PC-9 (cell line): ENCODE measurements around the gene SLC35E3. TPM values are rescaled to one million over a fixed set of nuclear protein-coding genes. Genes with fewer than 3 reads are reported as not detected.

Source experiments
- BruUV-seq: library from RNA; stranded (reverse); fragments of 400-500 nt; replicated peaks from 2 replicates; lab custom pipeline; 2021; lab: Mats Ljungman, UMichigan
- CTCF ChIA-PET: fragments of 300-600 bp; sonication (Branson Sonifier 250); formaldehyde crosslinking; loops from one replicate; lab custom pipeline; 2022; ENCODE audit warnings: antibody characterized with exemption; lab: Charles Lee
- POLR2A ChIA-PET: fragments of 300-600 bp; sonication (Branson Sonifier 250); formaldehyde crosslinking; loops from one replicate; lab custom pipeline; 2022; ENCODE audit warnings: antibody characterized with exemption; ENCODE audit not compliant: unreplicated experiment; lab: Charles Lee
- DNase-seq, 2 experiments: peaks; one replicate each; pipeline versions ENCODE4 v3.0.0 to v3.0.0-alpha.2; 2015 to 2022; ENCODE audit warnings: mixed read lengths in 1 of 2
- H2AFZ ChIP-seq: fragments of 200-600 bp; sonication (generic); 2 replicates; pipeline ENCODE4 v1.8.1; 2017; ENCODE audit warnings: antibody characterized with exemption
- H3F3A ChIP-seq: fragments of 200-600 bp; sonication (generic); 2 replicates; pipeline ENCODE4 v1.8.1; 2017; ENCODE audit warnings: antibody characterized with exemption, mild to moderate bottlenecking, low read depth; ENCODE audit not compliant: insufficient read depth
- H3K27ac ChIP-seq: fragments of 200-600 bp; sonication (generic); 2 replicates; pipeline ENCODE4 v1.6.1; 2016; ENCODE audit warnings: mixed run types
- H3K27me3 ChIP-seq: fragments of 200-600 bp; sonication (generic); 2 replicates; pipeline ENCODE4 v1.6.1; 2016; ENCODE audit warnings: low read depth, mixed run types; ENCODE audit not compliant: insufficient read depth
- H3K36me3 ChIP-seq: fragments of 200-600 bp; sonication (generic); 2 replicates; pipeline ENCODE4 v1.6.1; 2016; ENCODE audit warnings: low read depth, mixed run types
- H3K4me1 ChIP-seq: fragments of 200-600 bp; sonication (generic); replicated peaks from 2 replicates; pipeline ENCODE4 v1.6.1; 2016; ENCODE audit warnings: mixed run types; ENCODE audit not compliant: insufficient read depth
- H3K4me2 ChIP-seq: fragments of 200-600 bp; sonication (generic); 2 replicates; pipeline ENCODE4 v1.6.1; 2017; ENCODE audit warnings: mixed run types
- H3K4me3 ChIP-seq: fragments of 200-600 bp; sonication (generic); 2 replicates; pipeline ENCODE4 v1.6.1; 2016; ENCODE audit warnings: mixed run types
- H3K79me2 ChIP-seq: fragments of 200-600 bp; sonication (generic); 2 replicates; pipeline ENCODE4 v1.6.1; 2017; ENCODE audit warnings: low read depth, mixed run types
- H3K9me2 ChIP-seq: fragments of 200-600 bp; sonication (generic); 2 replicates; pipeline ENCODE4 v1.8.1; 2017; ENCODE audit warnings: mild to moderate bottlenecking; ENCODE audit not compliant: insufficient read depth
- H3K9me3 ChIP-seq: fragments of 200-600 bp; sonication (generic); 2 replicates; pipeline ENCODE4 v1.8.1; 2016; ENCODE audit warnings: low read depth; ENCODE audit not compliant: insufficient read depth
- H4K20me1 ChIP-seq: fragments of 200-600 bp; sonication (generic); 2 replicates; pipeline ENCODE4 v1.8.1; 2017; ENCODE audit not compliant: insufficient read depth
- CTCF ChIP-seq: fragments of 200-600 bp; sonication (generic); conservative IDR thresholded peaks from 2 replicates; pipeline ENCODE4 v1.6.1; 2017; ENCODE audit warnings: mixed run types, antibody characterized with exemption, mild to moderate bottlenecking, moderate library complexity
- EZH2 ChIP-seq: fragments of 200-600 bp; sonication (generic); IDR thresholded peaks from 2 replicates; pipeline ENCODE4 v1.8.0; 2017; ENCODE audit warnings: antibody characterized with exemption, low read depth
- intact Hi-C: fragments of 100-400 bp; cut with micrococcal nuclease; formaldehyde crosslinking; loops from one replicate; pipeline ENCODE4 v1.10.0; 2022; ENCODE audit not compliant: unreplicated experiment
- total RNA-seq: library from RNA; stranded (reverse); gene quantifications from 2 replicates; pipeline ENCODE4 v1.2.3, GENCODE V29; 2021

Gene SLC35E3
- total RNA-seq, 1 experiment from 2014 or later, result 10.7 TPM

GRCh38 chr12:68803948-68804656 lies 58.1 kb downstream of the SLC35E3 start:
- CTCF ChIA-PET, result no interaction called here

GRCh38 chr12:68804657-68805591 lies 58.9 kb downstream of the SLC35E3 start:
- TF ChIP-seq CTCF (no peak), EZH2 (no peak)
- H3K36me3 ChIP-seq, result peaks cover 8% of the 10 kb centered on the region; the same call in 1 of the 2 replicates
- no peaks in the 10 kb centered on the region for H3K9me2 ChIP-seq
- POLR2A ChIA-PET, result interaction anchor here (0.6 kb wide), 1 partner anchor 103 kb away, joined by 3 read pairs; no protein-coding TSS in a partner anchor
- BruUV-seq, result no TSS peak
- intact Hi-C loops, result loop anchor here (5.0 to 10.0 kb wide), 2 partner anchors 118 to 440 kb away; partner anchors contain the start of gene NUP107
- H3K9me3 ChIP-seq, result no peaks in the 10 kb centered on the region
- peaks cover 48% of the 10 kb centered on the region for H3F3A ChIP-seq
- H3K27ac ChIP-seq, result no peak overlapping the region
- DNase-seq, result no peak
- H3K4me2 ChIP-seq, result no peak overlapping the region
- peaks cover 19% of the 10 kb centered on the region for H3K79me2 ChIP-seq
- H3K4me3 ChIP-seq, result no peak overlapping the region
- peaks cover 46% of the 10 kb centered on the region for H3K4me1 ChIP-seq
- CTCF ChIA-PET, result no interaction called here
- H3K27me3 ChIP-seq, result no peaks in the 10 kb centered on the region
- H2AFZ ChIP-seq, result no peak overlapping the region
- H4K20me1 ChIP-seq, result no peaks in the 10 kb centered on the region

More at GRCh38 chr12:68803948-68804656, 58.1 kb downstream of the SLC35E3 start:
- intact Hi-C loops, result loop anchor here (10.0 kb wide), 1 partner anchor 439 kb away; no protein-coding TSS in a partner anchor
- H3K9me2 ChIP-seq, result no peaks in the 10 kb centered on the region
- peaks cover 53% of the 10 kb centered on the region for H3F3A ChIP-seq
- no peaks in the 10 kb centered on the region for H3K27me3 ChIP-seq
- H3K4me2 ChIP-seq, result no peak overlapping the region
- no peak overlapping the region for H3K27ac ChIP-seq
- H2AFZ ChIP-seq, result no peak overlapping the region
- H3K4me1 ChIP-seq, result peaks cover 44% of the 10 kb centered on the region
- H3K9me3 ChIP-seq, result no peaks in the 10 kb centered on the region
- H3K36me3 ChIP-seq, result 0 out of 2 replicates have a peak, but pooled peaks cover under 1% of the 10 kb centered on the region
- no TSS peak for BruUV-seq
- DNase-seq, result no peak
- H3K79me2 ChIP-seq, result peaks cover 11% of the 10 kb centered on the region
- TF ChIP-seq EZH2, result no peak
- no peak for TF ChIP-seq CTCF
- no peaks in the 10 kb centered on the region for H4K20me1 ChIP-seq
- POLR2A ChIA-PET, result interaction anchor here (0.6 kb wide), 1 partner anchor 102 kb away, joined by 3 read pairs; no protein-coding TSS in a partner anchor
- H3K4me3 ChIP-seq, result no peak overlapping the region

GRCh38 chr12:68805592-68806120 lies 59.7 kb downstream of the SLC35E3 start:
- H3K4me1 ChIP-seq, result peaks cover 39% of the 10 kb centered on the region
- TF ChIP-seq EZH2, result no peak
- no peak for TF ChIP-seq CTCF
- intact Hi-C loops, result loop anchor here (5.0 to 10.0 kb wide), 2 partner anchors 118 to 441 kb away; partner anchors contain the start of gene NUP107
- H3K79me2 ChIP-seq, result peaks cover 25% of the 10 kb centered on the region
- H3K4me2 ChIP-seq, result no peak overlapping the region
- H3K4me3 ChIP-seq, result no peak overlapping the region
- no peaks in the 10 kb centered on the region for H4K20me1 ChIP-seq
- H3F3A ChIP-seq, result peaks cover 44% of the 10 kb centered on the region
- H3K27me3 ChIP-seq, result no peaks in the 10 kb centered on the region
- H3K9me3 ChIP-seq, result no peaks in the 10 kb centered on the region
- no peak for DNase-seq
- CTCF ChIA-PET, result no interaction called here
- no peaks in the 10 kb centered on the region for H3K9me2 ChIP-seq
- no TSS peak for BruUV-seq
- peaks cover 11% of the 10 kb centered on the region; the same call in 1 of the 2 replicates for H3K36me3 ChIP-seq
- POLR2A ChIA-PET, result no interaction called here
- no peak overlapping the region for H2AFZ ChIP-seq
- H3K27ac ChIP-seq, result no peak overlapping the region
